WTC11 (cell line): ENCODE measurements around the gene CACNA1E. TPM values are rescaled to one million over a fixed set of nuclear protein-coding genes. Genes with fewer than 3 reads are reported as not detected.

Experiments
- ATAC-seq: fragments of 200-7000 bp; cut with Tn5 transposase; 2 replicates; pipeline ENCODE4 v1.10.0; 2021; ENCODE audit warnings: mild to moderate bottlenecking, moderate library complexity
- CTCF ChIA-PET: fragments of 300-600 bp; sonication (Branson Sonifier 250); formaldehyde crosslinking; loops from one replicate; lab custom pipeline; 2021; ENCODE audit warnings: antibody characterized with exemption; lab: Charles Lee
- POLR2A ChIA-PET: fragments of 350-600 bp; sonication (Branson Sonifier 250); formaldehyde crosslinking; loops from one replicate; lab custom pipeline; 2021; ENCODE audit warnings: antibody characterized with exemption; lab: Charles Lee
- DNase-seq: peaks from one replicate; pipeline ENCODE4 v3.0.0; 2021; ENCODE audit warnings: low spot score
- H3K27ac Mint-ChIP-seq: 2 replicates; pipeline ENCODE4 v1.8.0; 2021; ENCODE audit warnings: mixed read lengths
- H3K27me3 Mint-ChIP-seq: 2 replicates; pipeline ENCODE4 v1.8.0; 2021; ENCODE audit warnings: low read depth, mild to moderate bottlenecking, moderate library complexity, mixed read lengths
- H3K36me3 Mint-ChIP-seq: 2 replicates; pipeline ENCODE4 v1.8.0; 2021; ENCODE audit warnings: mixed read lengths
- H3K4me1 Mint-ChIP-seq: 2 replicates; pipeline ENCODE4 v1.8.0; 2022; ENCODE audit warnings: mixed read lengths
- H3K4me3 Mint-ChIP-seq: 2 replicates; pipeline ENCODE4 v1.8.0; 2021; ENCODE audit warnings: mild to moderate bottlenecking, moderate library complexity, mixed read lengths
- H3K9me3 Mint-ChIP-seq: 2 replicates; pipeline ENCODE4 v1.8.0; 2021; ENCODE audit warnings: mixed read lengths
- GABPB1 ChIP-seq: sonication (generic); formaldehyde crosslinking; IDR thresholded peaks from 2 replicates; pipeline ENCODE4 v1.8.1; 2023; ENCODE audit warnings: mild to moderate bottlenecking, missing genetic modification reagents
- IRF1 ChIP-seq: sonication (generic); formaldehyde crosslinking; IDR thresholded peaks from 2 replicates; pipeline ENCODE4 v1.8.0; 2023; ENCODE audit warnings: missing genetic modification reagents
- MYBL2 ChIP-seq: sonication (generic); formaldehyde crosslinking; IDR thresholded peaks from 2 replicates; pipeline ENCODE4 v1.8.1; 2023; ENCODE audit warnings: mild to moderate bottlenecking, moderate library complexity, missing genetic modification reagents
- TP53 ChIP-seq: sonication (generic); formaldehyde crosslinking; IDR thresholded peaks from 2 replicates; pipeline ENCODE4 v1.8.1; 2023; ENCODE audit warnings: mild to moderate bottlenecking, missing genetic modification reagents
- ZNF416 ChIP-seq: fragments of 250-450 bp; sonication (Bioruptor Pico); IDR thresholded peaks from 2 replicates; pipeline ENCODE4 v1.9.0; 2021; ENCODE audit warnings: mild to moderate bottlenecking, inconsistent platforms
- ZNF425 ChIP-seq: fragments of 250-450 bp; sonication (Bioruptor Pico); conservative IDR thresholded peaks from 2 replicates; pipeline ENCODE4 v1.9.0; 2021; ENCODE audit warnings: mild to moderate bottlenecking
- total RNA-seq: library from RNA; stranded (reverse); gene quantifications from 3 replicates; pipeline ENCODE4 v1.2.3, GENCODE V29; 2021
- TF ChIP-seq, protein P1 (sequence below): sonication (generic); formaldehyde crosslinking; IDR thresholded peaks from 2 replicates; pipeline ENCODE4 v1.8.1; 2023; ENCODE audit warnings: mild to moderate bottlenecking, missing genetic modification reagents, borderline replicate concordance
- TF ChIP-seq, protein P2 (sequence below): sonication (generic); formaldehyde crosslinking; IDR thresholded peaks from 2 replicates; pipeline ENCODE4 v1.8.1; 2023; ENCODE audit warnings: mild to moderate bottlenecking, missing genetic modification reagents
- TF ChIP-seq, protein P3 (sequence below): fragments of 250-450 bp; sonication (Bioruptor Pico); IDR thresholded peaks from 2 replicates; pipeline ENCODE4 v1.9.0; 2021; ENCODE audit warnings: mild to moderate bottlenecking
- TF ChIP-seq, protein P4 (sequence below): sonication (generic); formaldehyde crosslinking; IDR thresholded peaks from 2 replicates; pipeline ENCODE4 v1.8.1; 2023; ENCODE audit warnings: mild to moderate bottlenecking, missing genetic modification reagents, moderate library complexity
- TF ChIP-seq, protein P5 (sequence below): sonication (generic); formaldehyde crosslinking; IDR thresholded peaks from 2 replicates; pipeline ENCODE4 v1.8.1; 2022; ENCODE audit warnings: missing genetic modification reagents, borderline replicate concordance

Gene CACNA1E
- total RNA-seq, 1 experiment from 2014 or later = 0.63 TPM

- Mint-ChIP-seq H3K27me3 (no peaks in the 10 kb centered on the region), H3K9me3 (no peaks in the 10 kb centered on the region), H3K36me3 (no peaks in the 10 kb centered on the region), H3K4me3 (no peak overlapping the region), H3K4me1 (peaks cover 19% of the 10 kb centered on the region), H3K27ac (no peak overlapping the region)
- DNase-seq = no peak
- no peak for TF ChIP-seq IRF1
- TF ChIP-seq MYBL2 (CRISPR knock-in tag) = no peak
- no peak for TF ChIP-seq ZNF425 (CRISPR knock-in tag)
- TF ChIP-seq, protein P1, sequence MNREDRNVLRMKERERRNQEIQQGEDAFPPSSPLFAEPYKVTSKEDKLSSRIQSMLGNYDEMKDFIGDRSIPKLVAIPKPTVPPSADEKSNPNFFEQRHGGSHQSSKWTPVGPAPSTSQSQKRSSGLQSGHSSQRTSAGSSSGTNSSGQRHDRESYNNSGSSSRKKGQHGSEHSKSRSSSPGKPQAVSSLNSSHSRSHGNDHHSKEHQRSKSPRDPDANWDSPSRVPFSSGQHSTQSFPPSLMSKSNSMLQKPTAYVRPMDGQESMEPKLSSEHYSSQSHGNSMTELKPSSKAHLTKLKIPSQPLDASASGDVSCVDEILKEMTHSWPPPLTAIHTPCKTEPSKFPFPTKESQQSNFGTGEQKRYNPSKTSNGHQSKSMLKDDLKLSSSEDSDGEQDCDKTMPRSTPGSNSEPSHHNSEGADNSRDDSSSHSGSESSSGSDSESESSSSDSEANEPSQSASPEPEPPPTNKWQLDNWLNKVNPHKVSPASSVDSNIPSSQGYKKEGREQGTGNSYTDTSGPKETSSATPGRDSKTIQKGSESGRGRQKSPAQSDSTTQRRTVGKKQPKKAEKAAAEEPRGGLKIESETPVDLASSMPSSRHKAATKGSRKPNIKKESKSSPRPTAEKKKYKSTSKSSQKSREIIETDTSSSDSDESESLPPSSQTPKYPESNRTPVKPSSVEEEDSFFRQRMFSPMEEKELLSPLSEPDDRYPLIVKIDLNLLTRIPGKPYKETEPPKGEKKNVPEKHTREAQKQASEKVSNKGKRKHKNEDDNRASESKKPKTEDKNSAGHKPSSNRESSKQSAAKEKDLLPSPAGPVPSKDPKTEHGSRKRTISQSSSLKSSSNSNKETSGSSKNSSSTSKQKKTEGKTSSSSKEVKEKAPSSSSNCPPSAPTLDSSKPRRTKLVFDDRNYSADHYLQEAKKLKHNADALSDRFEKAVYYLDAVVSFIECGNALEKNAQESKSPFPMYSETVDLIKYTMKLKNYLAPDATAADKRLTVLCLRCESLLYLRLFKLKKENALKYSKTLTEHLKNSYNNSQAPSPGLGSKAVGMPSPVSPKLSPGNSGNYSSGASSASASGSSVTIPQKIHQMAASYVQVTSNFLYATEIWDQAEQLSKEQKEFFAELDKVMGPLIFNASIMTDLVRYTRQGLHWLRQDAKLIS (CRISPR knock-in tag) = no peak
- TF ChIP-seq ZNF416 (CRISPR knock-in tag) = no peak
- TF ChIP-seq, protein P2, sequence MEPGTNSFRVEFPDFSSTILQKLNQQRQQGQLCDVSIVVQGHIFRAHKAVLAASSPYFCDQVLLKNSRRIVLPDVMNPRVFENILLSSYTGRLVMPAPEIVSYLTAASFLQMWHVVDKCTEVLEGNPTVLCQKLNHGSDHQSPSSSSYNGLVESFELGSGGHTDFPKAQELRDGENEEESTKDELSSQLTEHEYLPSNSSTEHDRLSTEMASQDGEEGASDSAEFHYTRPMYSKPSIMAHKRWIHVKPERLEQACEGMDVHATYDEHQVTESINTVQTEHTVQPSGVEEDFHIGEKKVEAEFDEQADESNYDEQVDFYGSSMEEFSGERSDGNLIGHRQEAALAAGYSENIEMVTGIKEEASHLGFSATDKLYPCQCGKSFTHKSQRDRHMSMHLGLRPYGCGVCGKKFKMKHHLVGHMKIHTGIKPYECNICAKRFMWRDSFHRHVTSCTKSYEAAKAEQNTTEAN (CRISPR knock-in tag) = no peak
- POLR2A ChIA-PET = no interaction called here
- ATAC-seq = no peak
- CTCF ChIA-PET = interaction anchor here (2.9 kb wide), 1 partner anchor 276 kb away, joined by 8 read pairs; no protein-coding TSS in a partner anchor
Observed at GRCh38 chr1:181660621-181661020, 177.3 kb downstream of the CACNA1E start.

DNA sequence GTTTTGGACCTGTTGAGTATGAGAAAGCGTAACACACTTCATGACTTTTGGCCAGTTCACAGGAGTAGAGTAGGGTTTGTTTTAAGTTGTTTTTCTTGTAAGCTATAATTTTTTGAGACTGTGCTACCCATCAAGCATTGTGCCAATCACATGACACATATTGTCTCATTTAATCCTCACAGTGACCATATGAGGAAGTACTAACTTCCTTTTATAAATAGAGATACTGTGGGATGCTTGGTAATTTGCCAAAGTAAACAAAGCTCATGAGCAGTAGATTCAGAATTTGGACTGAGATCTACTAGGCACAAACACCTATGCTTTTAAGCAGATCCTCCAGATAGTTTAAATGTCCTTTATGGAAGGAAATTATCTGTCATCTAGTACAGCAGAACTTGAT lies 178.3 kb downstream of the CACNA1E start:
- H3K36me3 Mint-ChIP-seq = no peaks in the 10 kb centered on the region
- ATAC-seq = no peak
- CTCF ChIA-PET = interaction anchor here (0.7 to 1.3 kb wide), 2 partner anchors 183 to 275 kb away, joined by 3 to 4 read pairs; no protein-coding TSS in a partner anchor
- no peak overlapping the region for H3K4me3 Mint-ChIP-seq
- TF ChIP-seq, protein P3, sequence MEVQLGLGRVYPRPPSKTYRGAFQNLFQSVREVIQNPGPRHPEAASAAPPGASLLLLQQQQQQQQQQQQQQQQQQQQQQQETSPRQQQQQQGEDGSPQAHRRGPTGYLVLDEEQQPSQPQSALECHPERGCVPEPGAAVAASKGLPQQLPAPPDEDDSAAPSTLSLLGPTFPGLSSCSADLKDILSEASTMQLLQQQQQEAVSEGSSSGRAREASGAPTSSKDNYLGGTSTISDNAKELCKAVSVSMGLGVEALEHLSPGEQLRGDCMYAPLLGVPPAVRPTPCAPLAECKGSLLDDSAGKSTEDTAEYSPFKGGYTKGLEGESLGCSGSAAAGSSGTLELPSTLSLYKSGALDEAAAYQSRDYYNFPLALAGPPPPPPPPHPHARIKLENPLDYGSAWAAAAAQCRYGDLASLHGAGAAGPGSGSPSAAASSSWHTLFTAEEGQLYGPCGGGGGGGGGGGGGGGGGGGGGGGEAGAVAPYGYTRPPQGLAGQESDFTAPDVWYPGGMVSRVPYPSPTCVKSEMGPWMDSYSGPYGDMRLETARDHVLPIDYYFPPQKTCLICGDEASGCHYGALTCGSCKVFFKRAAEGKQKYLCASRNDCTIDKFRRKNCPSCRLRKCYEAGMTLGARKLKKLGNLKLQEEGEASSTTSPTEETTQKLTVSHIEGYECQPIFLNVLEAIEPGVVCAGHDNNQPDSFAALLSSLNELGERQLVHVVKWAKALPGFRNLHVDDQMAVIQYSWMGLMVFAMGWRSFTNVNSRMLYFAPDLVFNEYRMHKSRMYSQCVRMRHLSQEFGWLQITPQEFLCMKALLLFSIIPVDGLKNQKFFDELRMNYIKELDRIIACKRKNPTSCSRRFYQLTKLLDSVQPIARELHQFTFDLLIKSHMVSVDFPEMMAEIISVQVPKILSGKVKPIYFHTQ (CRISPR knock-in tag) = no peak
- TF ChIP-seq IRF1 (no peak), TP53 (CRISPR knock-in tag) (no peak), GABPB1 (CRISPR knock-in tag) (no peak)
- TF ChIP-seq, protein P4, sequence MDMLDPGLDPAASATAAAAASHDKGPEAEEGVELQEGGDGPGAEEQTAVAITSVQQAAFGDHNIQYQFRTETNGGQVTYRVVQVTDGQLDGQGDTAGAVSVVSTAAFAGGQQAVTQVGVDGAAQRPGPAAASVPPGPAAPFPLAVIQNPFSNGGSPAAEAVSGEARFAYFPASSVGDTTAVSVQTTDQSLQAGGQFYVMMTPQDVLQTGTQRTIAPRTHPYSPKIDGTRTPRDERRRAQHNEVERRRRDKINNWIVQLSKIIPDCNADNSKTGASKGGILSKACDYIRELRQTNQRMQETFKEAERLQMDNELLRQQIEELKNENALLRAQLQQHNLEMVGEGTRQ (CRISPR knock-in tag) = no peak
- TF ChIP-seq, protein P5, sequence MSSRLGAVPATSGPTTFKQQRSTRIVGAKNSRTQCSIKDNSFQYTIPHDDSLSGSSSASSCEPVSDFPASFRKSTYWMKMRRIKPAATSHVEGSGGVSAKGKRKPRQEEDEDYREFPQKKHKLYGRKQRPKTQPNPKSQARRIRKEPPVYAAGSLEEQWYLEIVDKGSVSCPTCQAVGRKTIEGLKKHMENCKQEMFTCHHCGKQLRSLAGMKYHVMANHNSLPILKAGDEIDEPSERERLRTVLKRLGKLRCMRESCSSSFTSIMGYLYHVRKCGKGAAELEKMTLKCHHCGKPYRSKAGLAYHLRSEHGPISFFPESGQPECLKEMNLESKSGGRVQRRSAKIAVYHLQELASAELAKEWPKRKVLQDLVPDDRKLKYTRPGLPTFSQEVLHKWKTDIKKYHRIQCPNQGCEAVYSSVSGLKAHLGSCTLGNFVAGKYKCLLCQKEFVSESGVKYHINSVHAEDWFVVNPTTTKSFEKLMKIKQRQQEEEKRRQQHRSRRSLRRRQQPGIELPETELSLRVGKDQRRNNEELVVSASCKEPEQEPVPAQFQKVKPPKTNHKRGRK = no peak
- H3K27ac Mint-ChIP-seq = no peak overlapping the region
- no peak for DNase-seq
- peaks cover 19% of the 10 kb centered on the region for H3K4me1 Mint-ChIP-seq
- no peaks in the 10 kb centered on the region for H3K27me3 Mint-ChIP-seq
- POLR2A ChIA-PET = no interaction called here
- H3K9me3 Mint-ChIP-seq = no peaks in the 10 kb centered on the region
